ENCODE results near the gene POLR3F. TPM values are rescaled to one million over a fixed set of nuclear protein-coding genes. Genes with fewer than 3 reads are reported as not detected.

POLR3F gene
- total and polyA plus RNA-seq, 2 donors (not counting 3 experiments of a cell fraction or from before 2014, with no cell fraction given): 4.5 to 9.8 TPM

GRCh38 chr20:18440403-18440802, 26.8 kb upstream of the POLR3F start:
- BruUV-seq (replicated peaks): no TSS peak
- H2AFZ ChIP-seq (ENCODE audit: low read depth, low read length): no peak overlapping the region
- FAIRE-seq: no peak

More at GRCh38 chr20:18440403-18440802, 26.8 kb upstream of the POLR3F start:
- Histone ChIP-seq H3K4me1 (ENCODE audit: control insufficient read depth, extremely low read depth, insufficient read depth, low read length) (no peaks in the 10 kb centered on the region), H3K4me2 (ENCODE audit: insufficient read depth, low read length) (no peak overlapping the region), H3K27ac (ENCODE audit: insufficient read depth, low read depth, low read length) (no peak overlapping the region), H4K20me1 (replicated peaks; ENCODE audit: control insufficient read depth, extremely low read depth, insufficient read depth, low read length) (no peaks in the 10 kb centered on the region), H3K9ac (replicated peaks; ENCODE audit: extremely low read depth, insufficient read depth, low read length) (no peak overlapping the region), H3K36me3 (ENCODE audit: control insufficient read depth in 2 of 2, extremely low read depth in 1 of 2, insufficient read depth in 2 of 2, low read length in 2 of 2) (no peaks in the 10 kb centered on the region), H3K9me1 (replicated peaks; ENCODE audit: control insufficient read depth, extremely low read depth, insufficient read depth, low read length) (no peaks in the 10 kb centered on the region), H3K9me3 (replicated peaks; ENCODE audit: control insufficient read depth, insufficient read depth, low read length) (no peaks in the 10 kb centered on the region), H3K4me3 (replicated peaks in 1 of 3; ENCODE audit: insufficient read depth in 1 of 3, low read depth in 1 of 3, low read length in 3 of 3) (no peak overlapping the region), H3K27me3 (ENCODE audit: control insufficient read depth in 2 of 2, insufficient read depth in 2 of 2, low read length in 2 of 2) (no peaks in the 10 kb centered on the region), H3K79me2 (ENCODE audit: control insufficient read depth, insufficient read depth, low read length) (no peaks in the 10 kb centered on the region)
- no peak for DNase-seq (ENCODE audit: low read depth, low spot score)
- TF ChIP-seq POLR2A (IDR thresholded peaks at IDR 0.05; ENCODE audit: low read depth, low read length) (no peak), CTCF (IDR thresholded peaks at IDR 0.05; ENCODE audit: extremely low read depth in 1 of 2, insufficient read depth in 1 of 2, low read depth in 1 of 2, low read length in 2 of 2) (no peak), POLR2AphosphoS5 (IDR thresholded peaks at IDR 0.05; ENCODE audit: insufficient read depth, low read depth, low read length) (no peak), EZH2 (IDR thresholded peaks at IDR 0.05; ENCODE audit: borderline replicate concordance, low read depth, low read length, severe bottlenecking) (no peak), GATA2 (IDR thresholded peaks at IDR 0.05; ENCODE audit: insufficient read depth, insufficient read length, low read depth, low read length) (no peak), MAX (IDR thresholded peaks at IDR 0.05; ENCODE audit: insufficient read depth, insufficient read length) (no peak), MYC (IDR thresholded peaks at IDR 0.05; ENCODE audit: low read depth, low read length) (no peak)
- dilution Hi-C loops (cut with MboI; ENCODE audit: extremely low pct_ligation_motif_present, low sequenced_read_pairs): no loop called here
- ChIA-PET POLR2A (no interaction called here), CTCF (no interaction called here)
- intact Hi-C loops (cut with micrococcal nuclease): no loop called here
